ENCODE data around the gene KIF23. TPM values are rescaled to one million over a fixed set of nuclear protein-coding genes. Genes with fewer than 3 reads are reported as not detected.

KIF23 gene
- 10 to 100 TPM; 53.4 to 82.6 TPM for total RNA-seq
- polyA plus RNA-seq (2013, experiment 1 of 2), result 58.7 TPM
- polyA plus RNA-seq (2013, experiment 2 of 2), result 62.1 TPM
- long read RNA-seq, experiment 1, partial matches to known transcripts, result 14 of 27 reads
- long read RNA-seq, experiment 1, other reads (novel, unspliced or antisense), result 9 of 27 reads
- long read RNA-seq, experiment 2, transcript KIF23-201 (23 exons, 3,723 nt), result major isoform, 20 of 100 reads
- long read RNA-seq, experiment 2, transcript KIF23-202 (22 exons, 3,351 nt), result minor isoform, 9 of 100 reads
- long read RNA-seq, experiment 2, partial matches to known transcripts, result 12 of 100 reads
- long read RNA-seq, experiment 2, other reads (novel, unspliced or antisense), result 59 of 100 reads
- long read RNA-seq, experiment 3, transcript KIF23-201 (23 exons, 3,723 nt), result minor isoform, 34 of 273 reads
- long read RNA-seq, experiment 3, transcript KIF23-202 (22 exons, 3,351 nt), result major isoform, 61 of 273 reads
- long read RNA-seq, experiment 3, partial matches to known transcripts, result 94 of 273 reads
- long read RNA-seq, experiment 3, other reads (novel, unspliced or antisense), result 84 of 273 reads
- long read RNA-seq, experiment 4, partial matches to known transcripts, result 30 of 40 reads
- long read RNA-seq, experiment 4, other reads (novel, unspliced or antisense), result 9 of 40 reads

- Mint-ChIP-seq H3K27ac (peak within 1 kb of the TSS; percentile 91), H3K27me3 (ENCODE audit: insufficient read depth) (no peaks in the 10 kb centered on the region), H3K4me3 (peak within 1 kb of the TSS; percentile 82), H3K4me1 (peaks cover 8% of the 10 kb centered on the region), H3K36me3 (ENCODE audit: low read depth) (peaks cover 14% of the 10 kb centered on the region), H3K9me3 (no peaks in the 10 kb centered on the region)
- Histone ChIP-seq H3K27me3 (ENCODE audit: control insufficient read depth, insufficient read depth, low read length, poor library complexity, severe bottlenecking) (no peaks in the 10 kb centered on the region), H3K9me3 (ENCODE audit: control insufficient read depth, low read length) (no peaks in the 10 kb centered on the region), H3K27ac (ENCODE audit: low read depth, low read length) (peak within 1 kb of the TSS; percentile 64), H3K36me3 (ENCODE audit: control insufficient read depth, insufficient read depth, low read length) (peaks cover 25% of the 10 kb centered on the region), H3K9ac (ENCODE audit: extremely low read depth, low read length, poor library complexity, severe bottlenecking) (peak within 1 kb of the TSS; percentile 84), H3K4me1 (ENCODE audit: control insufficient read depth, insufficient read depth, low read length) (no peaks in the 10 kb centered on the region), H3K4me3 (ENCODE audit: low read length) (peak within 1 kb of the TSS; percentile 91)
- no peak for TF ChIP-seq CTCF (conservative IDR thresholded peaks at IDR 0.05)
- WGBS, 2 experiments (ENCODE audit: insufficient coverage in 1 of 2, insufficient read length in 1 of 2), result 1 to 7% methylated on average over 15 to 75 of the region's 78 CpGs
- DNase-seq, result peak; percentile 98
These were observed at the start of gene KIF23 for GRCh38 chr15:69413822-69414700. Gene KIF23, plus strand, starts transcription at chr15:69414349. Its CDS starts 117 bp downstream, at chr15:69414466.

- Mint-ChIP-seq H3K27me3 (ENCODE audit: insufficient read depth) (no peaks in the 10 kb centered on the region), H3K27ac (no peak overlapping the region), H3K4me1 (peaks cover 16% of the 10 kb centered on the region), H3K36me3 (ENCODE audit: low read depth) (peaks cover 38% of the 10 kb centered on the region), H3K4me3 (no peak overlapping the region), H3K9me3 (peaks cover 5% of the 10 kb centered on the region)
- DNase-seq, result no peak
- Histone ChIP-seq H3K27me3 (ENCODE audit: control insufficient read depth, insufficient read depth, low read length, poor library complexity, severe bottlenecking) (no peaks in the 10 kb centered on the region), H3K36me3 (ENCODE audit: control insufficient read depth, insufficient read depth, low read length) (peaks cover 23% of the 10 kb centered on the region), H3K9ac (ENCODE audit: extremely low read depth, low read length, poor library complexity, severe bottlenecking) (no peak overlapping the region), H3K4me1 (ENCODE audit: control insufficient read depth, insufficient read depth, low read length) (no peaks in the 10 kb centered on the region), H3K27ac (ENCODE audit: low read depth, low read length) (no peak overlapping the region), H3K9me3 (ENCODE audit: control insufficient read depth, low read length) (peaks cover 12% of the 10 kb centered on the region), H3K4me3 (ENCODE audit: low read length) (no peak overlapping the region)
- WGBS, 2 experiments (ENCODE audit: insufficient coverage in 1 of 2, insufficient read length in 1 of 2), result 93 to 100% methylated on average over 1 to 3 of the region's 3 CpGs
- TF ChIP-seq CTCF (conservative IDR thresholded peaks at IDR 0.05), result no peak
These were observed 46.9 kb upstream of the KIF23 start for GRCh38 chr15:69367236-69367635.

- Histone ChIP-seq H3K9ac (ENCODE audit: extremely low read depth, low read length, poor library complexity, severe bottlenecking) (no peak overlapping the region), H3K4me3 (ENCODE audit: low read length) (no peak overlapping the region), H3K27me3 (ENCODE audit: control insufficient read depth, insufficient read depth, low read length, poor library complexity, severe bottlenecking) (no peaks in the 10 kb centered on the region), H3K27ac (ENCODE audit: low read depth, low read length) (no peak overlapping the region), H3K4me1 (ENCODE audit: control insufficient read depth, insufficient read depth, low read length) (no peaks in the 10 kb centered on the region), H3K9me3 (ENCODE audit: control insufficient read depth, low read length) (peaks cover 20% of the 10 kb centered on the region), H3K36me3 (ENCODE audit: control insufficient read depth, insufficient read depth, low read length) (peaks cover 25% of the 10 kb centered on the region)
- Mint-ChIP-seq H3K4me1 (peaks cover 8% of the 10 kb centered on the region), H3K36me3 (ENCODE audit: low read depth) (peaks cover 37% of the 10 kb centered on the region), H3K9me3 (peaks cover 10% of the 10 kb centered on the region), H3K4me3 (no peak overlapping the region), H3K27ac (no peak overlapping the region), H3K27me3 (ENCODE audit: insufficient read depth) (no peaks in the 10 kb centered on the region)
- 95 to 100% methylated on average over 2 of the region's 2 CpGs for WGBS, 2 experiments (ENCODE audit: insufficient coverage in 1 of 2, insufficient read length in 1 of 2)
- no peak for TF ChIP-seq CTCF (conservative IDR thresholded peaks at IDR 0.05)
- DNase-seq, result no peak
These were observed 44.5 kb upstream of the KIF23 start for GRCh38 chr15:69369631-69370030.

Measured in endodermal cell (in vitro differentiated cells).